Hepatocyte (in vitro differentiated cells): ENCODE results near the gene SLC6A1. TPM values are rescaled to one million over a fixed set of nuclear protein-coding genes. Genes with fewer than 3 reads are reported as not detected.

ENCODE experiments used
- DNase-seq: peaks from one replicate; pipeline ENCODE4 v3.0.0-alpha.2; 2016; ENCODE audit warnings: low spot score
- H2AFZ ChIP-seq: fragments of 200-600 bp; sonication (generic); 2 replicates; pipeline ENCODE4 v1.6.0; 2016; ENCODE audit warnings: antibody characterized with exemption, mild to moderate bottlenecking
- H3K27ac ChIP-seq: fragments of 200-600 bp; sonication (generic); 2 replicates; pipeline ENCODE4 v1.5.1; 2016; ENCODE audit warnings: mild to moderate bottlenecking
- H3K27me3 ChIP-seq: fragments of 200-600 bp; sonication (generic); 2 replicates; pipeline ENCODE4 v1.6.1; 2016
- H3K36me3 ChIP-seq: fragments of 200-600 bp; sonication (generic); replicated peaks from 2 replicates; pipeline ENCODE4 v1.5.1; 2016; ENCODE audit warnings: low read depth; ENCODE audit not compliant: insufficient read depth
- H3K4me1 ChIP-seq: fragments of 200-600 bp; sonication (generic); 2 replicates; pipeline ENCODE4 v1.5.1; 2016; ENCODE audit warnings: mild to moderate bottlenecking, moderate library complexity; ENCODE audit not compliant: insufficient read depth
- H3K4me2 ChIP-seq: fragments of 200-600 bp; sonication (generic); 2 replicates; pipeline ENCODE4 v1.6.0; 2016
- H3K4me3 ChIP-seq: fragments of 200-600 bp; sonication (generic); 2 replicates; pipeline ENCODE4 v1.5.1; 2016; ENCODE audit warnings: mild to moderate bottlenecking
- H3K79me2 ChIP-seq: fragments of 200-600 bp; sonication (generic); 2 replicates; pipeline ENCODE4 v1.6.0; 2017; ENCODE audit warnings: mild to moderate bottlenecking
- H3K9me2 ChIP-seq: fragments of 200-600 bp; sonication (generic); replicated peaks from 2 replicates; pipeline ENCODE4 v1.6.0; 2017; ENCODE audit warnings: mild to moderate bottlenecking; ENCODE audit not compliant: insufficient read depth
- H3K9me3 ChIP-seq: fragments of 200-600 bp; sonication (generic); 2 replicates; pipeline ENCODE4 v1.5.1; 2016; ENCODE audit warnings: low read depth, mild to moderate bottlenecking
- H4K20me1 ChIP-seq: fragments of 200-600 bp; sonication (generic); 2 replicates; pipeline ENCODE4 v1.6.0; 2016; ENCODE audit warnings: mild to moderate bottlenecking; ENCODE audit not compliant: insufficient read depth, poor library complexity, severe bottlenecking
- CTCF ChIP-seq: fragments of 200-600 bp; sonication (generic); IDR thresholded peaks from 2 replicates; pipeline ENCODE4 v1.5.1; 2016; ENCODE audit warnings: antibody characterized with exemption, mild to moderate bottlenecking; ENCODE audit not compliant: poor library complexity
- EZH2 ChIP-seq: fragments of 200-600 bp; sonication (generic); IDR thresholded peaks from 2 replicates; pipeline ENCODE4 v1.6.1; 2016; ENCODE audit warnings: antibody characterized with exemption, mild to moderate bottlenecking, borderline replicate concordance
- EZH2phosphoT487 ChIP-seq: fragments of 200-600 bp; sonication (generic); IDR thresholded peaks from one replicate; pipeline ENCODE4 v1.6.1; 2018; ENCODE audit warnings: antibody characterized with exemption, mild to moderate bottlenecking, low read depth, moderate library complexity; ENCODE audit not compliant: unreplicated experiment, severe bottlenecking
- WGBS: methylation state at CpG from one replicate; pipeline ENCODE4 v1.1.6; 2016; ENCODE audit warnings: low lambda C conversion rate; ENCODE audit errors: missing lambda C conversion rate; 5-methylcytosine and 5-hydroxymethylcytosine counted together
- polyA plus RNA-seq: library from polyadenylated mRNA; unstranded; fragments of >200 nt; fragmentation: Nextera tagmentation; extraction: Ambion mirVana; gene quantifications from 2 replicates; pipeline ENCODE4 v1.2.1, GENCODE V29; 2016
- total RNA-seq: library from RNA; depleted of rRNA; stranded (reverse); fragments of >200 nt; gene quantifications from 2 replicates; pipeline ENCODE4 v1.2.3, GENCODE V29; 2014

Gene SLC6A1
- total and polyA plus RNA-seq, 2 experiments from 2014 or later, result 3.6 to 5.7 TPM

GRCh38 chr3:11000528-11000927 lies 8.0 kb downstream of the SLC6A1 start:
- Histone ChIP-seq H3K4me3 (no peak overlapping the region), H3K27ac (no peak overlapping the region), H3K79me2 (no peaks in the 10 kb centered on the region), H4K20me1 (no peaks in the 10 kb centered on the region), H3K9me3 (no peaks in the 10 kb centered on the region), H3K36me3 (no peaks in the 10 kb centered on the region), H3K27me3 (peaks cover 46% of the 10 kb centered on the region), H2AFZ (no peak overlapping the region), H3K9me2 (no peaks in the 10 kb centered on the region), H3K4me1 (no peaks in the 10 kb centered on the region), H3K4me2 (no peak overlapping the region)
- DNase-seq, result no peak
- TF ChIP-seq CTCF (no peak), EZH2phosphoT487 (no peak), EZH2 (no peak)
- WGBS, result 68% methylated on average over 2 of the region's 2 CpGs

GRCh38 chr3:11001020-11001657 lies 8.6 kb downstream of the SLC6A1 start:
- no peak overlapping the region for H2AFZ ChIP-seq

GRCh38 chr3:11001658-11002021 lies 9.1 kb downstream of the SLC6A1 start:
- H3K9me3 ChIP-seq, result no peaks in the 10 kb centered on the region
- no peak for DNase-seq
- no peaks in the 10 kb centered on the region for H3K9me2 ChIP-seq
- H3K4me2 ChIP-seq, result no peak overlapping the region
- WGBS, result 95% methylated on average over 3 of the region's 3 CpGs
- no peaks in the 10 kb centered on the region for H3K4me1 ChIP-seq
- no peaks in the 10 kb centered on the region for H3K36me3 ChIP-seq
- no peak overlapping the region for H3K27ac ChIP-seq
- H4K20me1 ChIP-seq, result no peaks in the 10 kb centered on the region
- TF ChIP-seq EZH2 (no peak), CTCF (no peak), EZH2phosphoT487 (no peak)
- H2AFZ ChIP-seq, result no peak overlapping the region
- peaks cover 35% of the 10 kb centered on the region for H3K27me3 ChIP-seq
- H3K79me2 ChIP-seq, result no peaks in the 10 kb centered on the region
- H3K4me3 ChIP-seq, result no peak overlapping the region

More at GRCh38 chr3:11001020-11001657, 8.6 kb downstream of the SLC6A1 start:
- 56% methylated on average over 11 of the region's 11 CpGs for WGBS
- DNase-seq, result peak; percentile 62
- no peak overlapping the region for H3K4me3 ChIP-seq
- no peaks in the 10 kb centered on the region for H3K4me1 ChIP-seq
- H3K9me2 ChIP-seq, result no peaks in the 10 kb centered on the region
- TF ChIP-seq EZH2phosphoT487, result no peak
- no peak for TF ChIP-seq EZH2
- TF ChIP-seq CTCF, result no peak
- H3K27ac ChIP-seq, result no peak overlapping the region
- H3K36me3 ChIP-seq, result no peaks in the 10 kb centered on the region
- H3K9me3 ChIP-seq, result no peaks in the 10 kb centered on the region
- H3K79me2 ChIP-seq, result no peaks in the 10 kb centered on the region
- no peak overlapping the region for H3K4me2 ChIP-seq
- H4K20me1 ChIP-seq, result no peaks in the 10 kb centered on the region
- H3K27me3 ChIP-seq, result peaks cover 40% of the 10 kb centered on the region
